ENCODE measurements around the gene COL8A2.

DNA sequence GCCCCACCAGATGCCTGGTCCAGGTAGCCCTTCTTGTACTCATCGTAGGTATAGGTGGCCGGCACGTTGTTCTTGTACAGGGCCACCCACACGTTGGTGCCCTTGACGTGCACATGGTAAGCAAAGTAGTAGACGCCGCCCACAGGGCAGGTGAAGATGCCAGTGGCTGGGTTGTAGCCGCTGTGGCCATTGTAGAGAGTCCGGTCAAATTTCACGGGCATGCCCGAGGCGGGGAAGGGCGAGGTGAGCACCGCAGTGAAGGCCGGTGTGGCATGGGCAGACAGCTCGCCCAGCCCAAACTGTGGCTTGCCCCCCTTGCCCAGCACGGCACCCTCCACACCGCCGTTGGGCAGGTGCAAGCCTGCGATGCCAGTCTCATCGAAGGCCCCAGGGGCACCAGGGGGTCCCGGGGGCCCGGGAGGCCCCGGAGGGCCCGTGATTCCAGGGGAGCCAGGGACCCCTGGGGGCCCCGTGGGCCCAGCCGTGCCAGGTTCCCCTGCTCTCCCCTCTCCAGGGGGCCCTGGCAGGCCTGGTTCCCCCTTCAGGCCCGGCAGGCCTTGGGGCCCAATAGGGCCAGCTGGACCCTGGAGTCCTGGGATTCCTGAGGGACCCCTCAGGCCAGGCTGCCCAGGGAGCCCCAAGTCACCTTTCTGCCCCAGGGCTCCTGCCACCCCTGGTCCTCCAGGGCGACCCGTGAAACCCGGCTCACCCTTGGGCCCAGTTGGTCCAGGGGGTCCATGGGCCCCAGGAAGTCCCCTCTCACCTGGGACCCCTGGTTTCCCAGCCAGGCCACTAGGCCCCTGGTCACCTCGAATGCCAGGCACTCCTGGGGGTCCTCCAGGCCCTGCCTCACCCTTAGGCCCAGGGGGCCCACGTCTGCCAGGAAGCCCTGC, 27.1 kb downstream of the COL8A2 start:
- TF ChIP-seq CREB1 (CRISPR knock-in tag; IDR thresholded peaks at IDR 0.05) (no peak), ELF4 (CRISPR knock-in tag; IDR thresholded peaks at IDR 0.05; ENCODE audit: low read depth) (no peak), ZNF138 (CRISPR knock-in tag; conservative IDR thresholded peaks at IDR 0.05) (no peak), CREM (CRISPR knock-in tag; IDR thresholded peaks at IDR 0.05) (no peak), NFYB (CRISPR knock-in tag; conservative IDR thresholded peaks at IDR 0.05; ENCODE audit: low read depth) (no peak), TP53 (CRISPR knock-in tag; IDR thresholded peaks at IDR 0.05) (no peak)
- TF ChIP-seq, protein P1, sequence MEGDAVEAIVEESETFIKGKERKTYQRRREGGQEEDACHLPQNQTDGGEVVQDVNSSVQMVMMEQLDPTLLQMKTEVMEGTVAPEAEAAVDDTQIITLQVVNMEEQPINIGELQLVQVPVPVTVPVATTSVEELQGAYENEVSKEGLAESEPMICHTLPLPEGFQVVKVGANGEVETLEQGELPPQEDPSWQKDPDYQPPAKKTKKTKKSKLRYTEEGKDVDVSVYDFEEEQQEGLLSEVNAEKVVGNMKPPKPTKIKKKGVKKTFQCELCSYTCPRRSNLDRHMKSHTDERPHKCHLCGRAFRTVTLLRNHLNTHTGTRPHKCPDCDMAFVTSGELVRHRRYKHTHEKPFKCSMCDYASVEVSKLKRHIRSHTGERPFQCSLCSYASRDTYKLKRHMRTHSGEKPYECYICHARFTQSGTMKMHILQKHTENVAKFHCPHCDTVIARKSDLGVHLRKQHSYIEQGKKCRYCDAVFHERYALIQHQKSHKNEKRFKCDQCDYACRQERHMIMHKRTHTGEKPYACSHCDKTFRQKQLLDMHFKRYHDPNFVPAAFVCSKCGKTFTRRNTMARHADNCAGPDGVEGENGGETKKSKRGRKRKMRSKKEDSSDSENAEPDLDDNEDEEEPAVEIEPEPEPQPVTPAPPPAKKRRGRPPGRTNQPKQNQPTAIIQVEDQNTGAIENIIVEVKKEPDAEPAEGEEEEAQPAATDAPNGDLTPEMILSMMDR (IDR thresholded peaks at IDR 0.05): no peak
- TF ChIP-seq, protein P2, sequence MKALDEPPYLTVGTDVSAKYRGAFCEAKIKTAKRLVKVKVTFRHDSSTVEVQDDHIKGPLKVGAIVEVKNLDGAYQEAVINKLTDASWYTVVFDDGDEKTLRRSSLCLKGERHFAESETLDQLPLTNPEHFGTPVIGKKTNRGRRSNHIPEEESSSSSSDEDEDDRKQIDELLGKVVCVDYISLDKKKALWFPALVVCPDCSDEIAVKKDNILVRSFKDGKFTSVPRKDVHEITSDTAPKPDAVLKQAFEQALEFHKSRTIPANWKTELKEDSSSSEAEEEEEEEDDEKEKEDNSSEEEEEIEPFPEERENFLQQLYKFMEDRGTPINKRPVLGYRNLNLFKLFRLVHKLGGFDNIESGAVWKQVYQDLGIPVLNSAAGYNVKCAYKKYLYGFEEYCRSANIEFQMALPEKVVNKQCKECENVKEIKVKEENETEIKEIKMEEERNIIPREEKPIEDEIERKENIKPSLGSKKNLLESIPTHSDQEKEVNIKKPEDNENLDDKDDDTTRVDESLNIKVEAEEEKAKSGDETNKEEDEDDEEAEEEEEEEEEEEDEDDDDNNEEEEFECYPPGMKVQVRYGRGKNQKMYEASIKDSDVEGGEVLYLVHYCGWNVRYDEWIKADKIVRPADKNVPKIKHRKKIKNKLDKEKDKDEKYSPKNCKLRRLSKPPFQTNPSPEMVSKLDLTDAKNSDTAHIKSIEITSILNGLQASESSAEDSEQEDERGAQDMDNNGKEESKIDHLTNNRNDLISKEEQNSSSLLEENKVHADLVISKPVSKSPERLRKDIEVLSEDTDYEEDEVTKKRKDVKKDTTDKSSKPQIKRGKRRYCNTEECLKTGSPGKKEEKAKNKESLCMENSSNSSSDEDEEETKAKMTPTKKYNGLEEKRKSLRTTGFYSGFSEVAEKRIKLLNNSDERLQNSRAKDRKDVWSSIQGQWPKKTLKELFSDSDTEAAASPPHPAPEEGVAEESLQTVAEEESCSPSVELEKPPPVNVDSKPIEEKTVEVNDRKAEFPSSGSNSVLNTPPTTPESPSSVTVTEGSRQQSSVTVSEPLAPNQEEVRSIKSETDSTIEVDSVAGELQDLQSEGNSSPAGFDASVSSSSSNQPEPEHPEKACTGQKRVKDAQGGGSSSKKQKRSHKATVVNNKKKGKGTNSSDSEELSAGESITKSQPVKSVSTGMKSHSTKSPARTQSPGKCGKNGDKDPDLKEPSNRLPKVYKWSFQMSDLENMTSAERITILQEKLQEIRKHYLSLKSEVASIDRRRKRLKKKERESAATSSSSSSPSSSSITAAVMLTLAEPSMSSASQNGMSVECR (CRISPR knock-in tag; IDR thresholded peaks at IDR 0.05; ENCODE audit: borderline replicate concordance): no peak
- TF ChIP-seq, protein P3, sequence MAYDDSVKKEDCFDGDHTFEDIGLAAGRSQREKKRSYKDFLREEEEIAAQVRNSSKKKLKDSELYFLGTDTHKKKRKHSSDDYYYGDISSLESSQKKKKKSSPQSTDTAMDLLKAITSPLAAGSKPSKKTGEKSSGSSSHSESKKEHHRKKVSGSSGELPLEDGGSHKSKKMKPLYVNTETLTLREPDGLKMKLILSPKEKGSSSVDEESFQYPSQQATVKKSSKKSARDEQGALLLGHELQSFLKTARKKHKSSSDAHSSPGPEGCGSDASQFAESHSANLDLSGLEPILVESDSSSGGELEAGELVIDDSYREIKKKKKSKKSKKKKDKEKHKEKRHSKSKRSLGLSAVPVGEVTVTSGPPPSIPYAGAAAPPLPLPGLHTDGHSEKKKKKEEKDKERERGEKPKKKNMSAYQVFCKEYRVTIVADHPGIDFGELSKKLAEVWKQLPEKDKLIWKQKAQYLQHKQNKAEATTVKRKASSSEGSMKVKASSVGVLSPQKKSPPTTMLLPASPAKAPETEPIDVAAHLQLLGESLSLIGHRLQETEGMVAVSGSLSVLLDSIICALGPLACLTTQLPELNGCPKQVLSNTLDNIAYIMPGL (CRISPR knock-in tag; IDR thresholded peaks at IDR 0.05): no peak
- TF ChIP-seq, protein P4, sequence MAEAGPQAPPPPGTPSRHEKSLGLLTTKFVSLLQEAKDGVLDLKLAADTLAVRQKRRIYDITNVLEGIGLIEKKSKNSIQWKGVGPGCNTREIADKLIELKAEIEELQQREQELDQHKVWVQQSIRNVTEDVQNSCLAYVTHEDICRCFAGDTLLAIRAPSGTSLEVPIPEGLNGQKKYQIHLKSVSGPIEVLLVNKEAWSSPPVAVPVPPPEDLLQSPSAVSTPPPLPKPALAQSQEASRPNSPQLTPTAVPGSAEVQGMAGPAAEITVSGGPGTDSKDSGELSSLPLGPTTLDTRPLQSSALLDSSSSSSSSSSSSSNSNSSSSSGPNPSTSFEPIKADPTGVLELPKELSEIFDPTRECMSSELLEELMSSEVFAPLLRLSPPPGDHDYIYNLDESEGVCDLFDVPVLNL (CRISPR knock-in tag; IDR thresholded peaks at IDR 0.05; ENCODE audit: borderline replicate concordance, low read depth): no peak
- TF ChIP-seq, protein P5, sequence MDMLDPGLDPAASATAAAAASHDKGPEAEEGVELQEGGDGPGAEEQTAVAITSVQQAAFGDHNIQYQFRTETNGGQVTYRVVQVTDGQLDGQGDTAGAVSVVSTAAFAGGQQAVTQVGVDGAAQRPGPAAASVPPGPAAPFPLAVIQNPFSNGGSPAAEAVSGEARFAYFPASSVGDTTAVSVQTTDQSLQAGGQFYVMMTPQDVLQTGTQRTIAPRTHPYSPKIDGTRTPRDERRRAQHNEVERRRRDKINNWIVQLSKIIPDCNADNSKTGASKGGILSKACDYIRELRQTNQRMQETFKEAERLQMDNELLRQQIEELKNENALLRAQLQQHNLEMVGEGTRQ (CRISPR knock-in tag; IDR thresholded peaks at IDR 0.05): no peak
- TF ChIP-seq, protein P6, sequence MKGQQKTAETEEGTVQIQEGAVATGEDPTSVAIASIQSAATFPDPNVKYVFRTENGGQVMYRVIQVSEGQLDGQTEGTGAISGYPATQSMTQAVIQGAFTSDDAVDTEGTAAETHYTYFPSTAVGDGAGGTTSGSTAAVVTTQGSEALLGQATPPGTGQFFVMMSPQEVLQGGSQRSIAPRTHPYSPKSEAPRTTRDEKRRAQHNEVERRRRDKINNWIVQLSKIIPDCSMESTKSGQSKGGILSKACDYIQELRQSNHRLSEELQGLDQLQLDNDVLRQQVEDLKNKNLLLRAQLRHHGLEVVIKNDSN (CRISPR knock-in tag; IDR thresholded peaks at IDR 0.05): no peak
- TF ChIP-seq, protein P7, sequence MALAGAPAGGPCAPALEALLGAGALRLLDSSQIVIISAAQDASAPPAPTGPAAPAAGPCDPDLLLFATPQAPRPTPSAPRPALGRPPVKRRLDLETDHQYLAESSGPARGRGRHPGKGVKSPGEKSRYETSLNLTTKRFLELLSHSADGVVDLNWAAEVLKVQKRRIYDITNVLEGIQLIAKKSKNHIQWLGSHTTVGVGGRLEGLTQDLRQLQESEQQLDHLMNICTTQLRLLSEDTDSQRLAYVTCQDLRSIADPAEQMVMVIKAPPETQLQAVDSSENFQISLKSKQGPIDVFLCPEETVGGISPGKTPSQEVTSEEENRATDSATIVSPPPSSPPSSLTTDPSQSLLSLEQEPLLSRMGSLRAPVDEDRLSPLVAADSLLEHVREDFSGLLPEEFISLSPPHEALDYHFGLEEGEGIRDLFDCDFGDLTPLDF (CRISPR knock-in tag; IDR thresholded peaks at IDR 0.05): no peak
